NCI-H128 (cell line): ENCODE measurements around the gene NCOA7.
A peak's percentile ranks its signal among the peaks of the same experiment; 100 is the strongest.
"Not testable (repeated sequence)": the region's sequence is repeated elsewhere in the genome, so short reads cannot be mapped to it uniquely, and the experiment has no call there.

Experiments
- DNase-seq: peaks from one replicate; lab custom pipeline; 2025; ENCODE audit not compliant: unreplicated experiment; lab: John Stamatoyannopoulos, UW

NCOA7 gene

GRCh38 chr6:125943528-125944433 lies 153.0 kb downstream of the NCOA7 start:
- no peak for DNase-seq

GRCh38 chr6:125944434-125944816 lies 153.7 kb downstream of the NCOA7 start:
- no peak for DNase-seq

GRCh38 chr6:125944896-125945295 lies 154.1 kb downstream of the NCOA7 start:
- DNase-seq, result no peak

GRCh38 chr6:125945378-125946141 lies 154.8 kb downstream of the NCOA7 start:
- no peak for DNase-seq

GRCh38 chr6:125947615-125948014 lies 156.9 kb downstream of the NCOA7 start:
- no peak for DNase-seq

- DNase-seq, result no peak
Observed at GRCh38 chr6:125948455-125948854, 157.7 kb downstream of the NCOA7 start.

- DNase-seq, result no peak
Observed at GRCh38 chr6:125949069-125949468, 158.3 kb downstream of the NCOA7 start.

- DNase-seq, result no peak
Observed at GRCh38 chr6:125950293-125950692, 159.5 kb downstream of the NCOA7 start.

- DNase-seq, result not testable (repeated sequence)
Observed at GRCh38 chr6:125950716-125951115, 160.0 kb downstream of the NCOA7 start.

- no peak for DNase-seq
Observed at GRCh38 chr6:125951323-125951722, 160.6 kb downstream of the NCOA7 start.

- no peak for DNase-seq
Observed at GRCh38 chr6:125952764-125953501, 162.2 kb downstream of the NCOA7 start.

GRCh38 chr6:125953502-125953875 lies 162.7 kb downstream of the NCOA7 start:
- DNase-seq, result peak; percentile 81

GRCh38 chr6:125954735-125955339 lies 164.1 kb downstream of the NCOA7 start:
- no peak for DNase-seq

GRCh38 chr6:125955973-125956372 lies 165.2 kb downstream of the NCOA7 start:
- no peak for DNase-seq

- DNase-seq, result peak; percentile 96
Observed at GRCh38 chr6:125956506-125957390, 166.0 kb downstream of the NCOA7 start, which contains the start of gene HINT3. TSS of gene HINT3 (plus strand) at chr6:125956770. CDS start at chr6:125956978, 208 bp downstream.

- no peak for DNase-seq
Observed at GRCh38 chr6:125957391-125957693, 166.6 kb downstream of the NCOA7 start.

- no peak for DNase-seq
Observed at GRCh38 chr6:125957845-125958244, 167.1 kb downstream of the NCOA7 start.

GRCh38 chr6:125959041-125959440 lies 168.3 kb downstream of the NCOA7 start:
- DNase-seq, result no peak

- DNase-seq, result no peak
Observed at GRCh38 chr6:125961117-125961516, 170.4 kb downstream of the NCOA7 start.

- DNase-seq, result no peak
Observed at GRCh38 chr6:125962900-125963497, 172.2 kb downstream of the NCOA7 start.
